T-helper 2 cell treated with Interferon-gamma antibody and Interleukin-4, amounts not matched to agents 100 ng/mL and 5 ng/mL, for 36 hours (primary cell): Measurements from ENCODE around the gene SYDE2. TPM values are rescaled to one million over a fixed set of nuclear protein-coding genes. Genes with fewer than 3 reads are reported as not detected.
"Not testable (repeated sequence)": the region's sequence is repeated elsewhere in the genome, so short reads cannot be mapped to it uniquely, and the experiment has no call there.

Source experiments
- intact Hi-C: fragments of 100-400 bp; cut with micrococcal nuclease; formaldehyde crosslinking; loops from one replicate; pipeline ENCODE4 v1.15.1; 2023
- total RNA-seq: library from RNA; stranded (reverse); gene quantifications from 2 replicates; pipeline ENCODE4 v1.2.3, GENCODE V29; 2022

Gene SYDE2
- total RNA-seq, 1 donor from 2014 or later = 2.0 TPM

DNA sequence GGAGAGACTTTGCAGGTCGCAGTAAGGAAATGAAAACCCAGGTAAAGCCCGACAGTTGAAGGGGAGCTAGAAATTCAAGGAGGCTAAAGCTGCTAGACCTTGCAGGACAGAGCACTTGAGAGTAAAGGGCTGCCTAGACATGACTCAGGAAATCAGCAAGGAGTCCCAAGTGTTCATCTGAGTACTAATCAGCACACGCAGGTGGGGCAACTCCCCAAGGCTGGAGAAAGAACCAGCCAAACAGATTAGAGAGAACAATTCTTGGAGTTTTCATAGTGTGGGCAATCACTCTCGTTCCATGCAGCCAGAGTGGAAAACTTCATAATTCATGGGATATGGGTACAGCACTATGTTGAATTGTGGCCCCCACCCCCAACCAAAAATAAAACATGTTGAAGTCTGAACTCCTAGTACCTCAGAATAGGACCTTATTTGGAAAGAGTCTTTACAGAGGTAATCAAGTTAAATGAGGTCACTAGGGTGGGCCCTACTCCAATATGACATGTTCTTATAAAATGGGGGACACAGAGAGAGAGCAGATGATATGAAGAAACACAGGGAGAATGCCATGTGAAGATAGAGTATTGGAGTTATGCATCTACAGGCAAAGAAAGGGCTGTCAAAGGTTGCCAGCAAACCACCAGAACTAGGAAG is 28.0 kb downstream of the SYDE2 start:
- intact Hi-C loops = no loop called here

- intact Hi-C loops = no loop called here
Observed at GRCh38 chr1:85171721-85172120, 29.1 kb downstream of the SYDE2 start.

DNA sequence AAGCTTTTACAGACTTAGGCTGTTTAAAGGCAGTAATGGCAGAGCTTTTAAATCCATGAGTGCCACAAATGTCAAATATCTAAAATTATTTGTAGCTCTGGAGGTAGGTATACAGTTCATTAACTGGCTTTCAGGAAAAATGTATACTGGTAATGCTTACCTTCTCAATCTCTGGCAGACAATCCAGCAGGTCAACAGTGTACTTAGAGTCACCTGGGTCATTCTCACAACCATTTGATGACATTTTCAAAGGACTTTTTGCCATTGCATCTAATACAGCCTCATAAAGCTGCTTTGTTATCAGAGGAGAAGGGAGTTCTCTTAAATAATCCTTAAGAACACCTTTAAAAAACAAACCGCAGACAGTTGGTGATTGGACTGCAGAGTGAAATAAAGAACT is 31.9 kb downstream of the SYDE2 start:
- intact Hi-C loops = no loop called here

- intact Hi-C loops = no loop called here
Observed at GRCh38 chr1:85166351-85166750, 34.5 kb downstream of the SYDE2 start.

- intact Hi-C loops = no loop called here
Observed at GRCh38 chr1:85158910-85159309, 41.9 kb downstream of the SYDE2 start.

DNA sequence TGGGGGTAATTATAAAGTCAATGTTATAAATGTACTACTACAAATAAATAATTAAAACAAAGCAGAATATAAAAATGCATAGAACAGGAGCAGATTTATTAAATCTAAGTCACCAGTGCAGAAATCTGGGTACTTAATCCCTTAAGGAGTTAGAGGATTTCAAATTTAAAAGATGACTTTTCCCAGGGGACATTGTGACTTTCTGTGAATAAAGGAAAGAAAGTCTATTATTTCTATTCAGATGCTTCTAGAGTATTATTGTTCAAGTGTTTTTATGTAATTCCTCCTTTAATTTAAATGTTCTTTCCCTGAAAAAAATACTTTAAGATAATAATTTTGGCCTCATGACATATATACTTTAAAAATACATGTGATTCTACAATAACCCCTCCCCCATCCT is 43.4 kb downstream of the SYDE2 start:
- intact Hi-C loops = no loop called here

DNA sequence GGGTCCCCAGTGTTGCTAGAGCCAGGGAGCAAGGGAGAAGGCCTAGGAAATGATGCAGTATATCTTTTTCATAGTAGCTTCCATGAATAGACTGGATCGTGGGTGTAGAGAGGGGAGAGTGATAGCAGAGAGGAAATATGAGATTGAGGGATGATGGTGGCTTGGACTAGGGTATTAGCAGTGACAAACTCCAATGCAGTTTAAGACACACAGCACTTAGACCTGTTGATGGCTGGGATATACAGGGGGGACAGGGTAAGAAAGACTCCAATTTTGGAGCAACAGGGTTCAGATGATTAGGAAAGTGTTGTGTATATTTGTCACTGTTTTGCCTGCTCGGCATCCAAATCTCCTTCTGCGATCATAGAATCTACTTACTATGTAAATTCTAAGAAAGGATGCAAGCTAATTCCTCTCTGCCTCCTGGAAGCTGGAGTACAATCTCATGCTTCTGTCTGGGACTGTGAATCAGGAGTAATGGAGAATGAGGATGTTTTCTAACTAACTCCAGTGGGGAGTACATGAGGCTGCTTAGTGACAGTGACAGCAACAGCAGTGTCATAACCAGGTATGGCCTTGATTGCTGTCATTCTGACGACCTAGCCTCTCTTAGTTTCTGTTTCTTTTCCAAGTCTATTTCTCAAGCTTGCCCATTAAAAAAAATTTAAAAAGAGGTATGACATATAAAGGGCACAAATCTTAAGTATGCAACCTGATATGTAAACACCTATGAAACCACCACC is 47.5 kb downstream of the SYDE2 start:
- intact Hi-C loops = no loop called here

- intact Hi-C loops = no loop called here
Observed at GRCh38 chr1:85151446-85151845, 49.4 kb downstream of the SYDE2 start.

DNA sequence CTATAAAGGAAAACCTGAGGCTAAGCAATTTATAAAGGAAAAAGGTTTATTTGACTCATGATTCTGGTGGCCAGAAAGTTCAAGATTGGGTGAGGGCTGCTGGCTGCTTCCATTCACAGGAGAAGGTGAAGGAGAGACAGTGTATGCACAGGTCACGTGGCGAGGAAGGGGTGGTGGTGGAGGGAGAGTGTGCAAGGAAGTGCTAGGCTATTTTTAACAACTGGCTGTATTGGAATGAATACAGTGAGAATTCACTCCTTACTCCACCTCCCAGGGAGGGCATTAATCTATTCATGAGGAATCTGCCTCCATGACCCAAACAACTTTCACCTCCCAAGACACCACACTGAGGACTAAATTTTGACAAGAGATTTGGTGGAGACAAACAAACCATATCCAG is 51.0 kb downstream of the SYDE2 start:
- intact Hi-C loops = loop anchor here (2.0 kb wide), 1 partner anchor 51 kb away; the partner anchor contains the start of gene SYDE2

DNA sequence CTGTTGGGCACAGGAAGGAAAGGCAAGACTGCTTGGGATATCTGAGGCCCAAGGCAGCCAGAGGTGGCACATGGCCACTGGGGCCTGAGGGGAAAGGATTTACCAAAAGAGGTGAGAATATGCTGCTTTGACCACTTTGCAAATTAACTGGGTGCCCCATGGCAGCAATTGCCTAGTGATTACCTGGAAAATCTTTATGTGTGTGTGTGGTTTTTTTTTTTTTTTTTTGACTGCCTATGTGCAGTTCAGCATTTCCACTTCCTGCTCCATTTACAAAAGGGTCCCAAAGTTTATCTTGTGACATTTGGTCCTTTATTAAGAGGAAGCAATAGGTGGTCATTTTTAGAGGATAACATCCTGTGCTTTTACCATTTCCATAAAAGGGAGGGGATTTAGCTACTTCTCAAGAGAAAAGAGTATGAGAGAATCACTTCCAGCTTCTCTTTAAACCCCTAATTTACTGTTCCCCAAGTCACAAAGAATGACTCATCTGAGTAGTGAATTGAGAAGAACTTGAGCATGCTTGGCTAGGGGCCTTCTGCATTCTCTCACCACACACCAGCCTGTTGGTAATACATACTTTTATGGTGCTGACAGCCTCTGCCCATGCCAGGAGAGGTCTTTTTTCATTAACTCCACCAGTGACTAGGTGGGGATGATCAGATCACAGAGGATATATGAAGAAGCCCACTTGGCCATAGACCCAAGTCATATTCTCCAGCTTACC is 52.1 kb downstream of the SYDE2 start:
- intact Hi-C loops = loop anchor here (2.0 kb wide), 1 partner anchor 52 kb away; the partner anchor contains the start of gene SYDE2

DNA sequence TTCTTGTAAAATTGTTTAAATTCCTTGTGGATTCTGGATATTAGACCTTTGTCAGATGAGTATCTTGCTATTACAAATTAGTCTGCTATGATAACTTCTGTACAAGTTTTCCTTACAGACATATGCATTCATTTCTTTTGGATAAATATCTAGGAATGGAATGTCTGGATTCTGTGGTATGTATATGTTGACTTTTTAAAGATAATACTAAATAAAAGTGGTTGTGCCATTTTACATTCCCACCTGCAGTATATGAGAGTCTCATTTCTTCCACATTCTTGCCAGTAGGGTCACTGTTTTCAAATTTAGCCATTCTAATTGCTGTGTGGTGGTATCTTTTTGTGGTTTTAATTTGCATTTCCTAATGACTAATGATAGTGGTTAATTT is 53.9 kb downstream of the SYDE2 start:
- intact Hi-C loops = no loop called here

DNA sequence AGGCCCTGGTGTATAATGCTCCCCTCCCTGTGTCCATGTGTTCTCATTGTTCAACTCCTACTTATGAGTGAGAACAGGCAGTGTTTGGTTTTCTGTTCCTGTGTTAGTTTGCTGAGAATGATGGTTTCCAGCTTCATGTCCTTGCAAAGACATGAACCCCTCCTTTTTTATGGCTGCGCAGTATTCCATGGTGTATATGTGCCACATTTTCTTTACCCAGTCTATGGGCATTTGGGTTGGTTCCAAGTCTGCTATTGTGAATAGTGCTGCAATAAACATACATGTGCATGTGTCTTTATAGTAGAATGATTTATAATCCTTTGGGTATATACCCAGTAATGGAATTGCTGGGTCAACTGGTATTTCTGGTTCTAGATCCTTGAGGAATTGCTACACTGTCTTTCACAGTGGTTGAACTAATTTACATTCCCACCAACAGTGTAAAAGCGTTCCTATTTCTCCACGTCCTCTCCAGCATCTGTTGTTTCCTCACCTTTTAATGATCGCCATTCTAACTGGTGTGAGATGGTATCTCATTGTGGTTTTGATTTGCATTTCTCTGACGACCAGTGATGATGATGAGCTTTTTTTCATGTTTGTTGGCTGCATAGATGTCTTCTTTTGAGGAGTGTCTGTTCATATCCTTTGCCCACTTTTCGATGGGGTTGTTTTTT is 54.4 kb downstream of the SYDE2 start:
- intact Hi-C loops = not testable (repeated sequence)

DNA sequence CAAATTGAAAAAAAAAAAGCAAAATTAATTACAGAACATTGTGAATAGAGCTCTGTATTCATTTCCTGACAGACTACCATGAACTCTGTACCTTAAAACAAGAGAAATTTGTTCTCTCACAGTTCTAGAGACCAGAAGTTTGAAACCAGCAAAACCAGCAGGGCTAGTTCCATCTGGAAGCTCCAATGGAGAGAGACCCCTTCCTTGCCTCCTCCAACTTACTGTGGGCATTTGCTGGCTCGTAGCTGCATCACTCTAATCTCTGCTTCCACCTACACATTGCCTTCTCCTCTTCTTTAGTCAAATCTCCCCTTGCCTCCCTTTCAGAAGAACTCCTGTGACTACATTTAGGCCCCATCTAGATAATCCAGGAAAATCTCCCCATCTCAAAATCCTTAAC is 56.5 kb downstream of the SYDE2 start:
- intact Hi-C loops = no loop called here

- intact Hi-C loops = no loop called here
Observed at GRCh38 chr1:85142753-85143152, 58.1 kb downstream of the SYDE2 start.

DNA sequence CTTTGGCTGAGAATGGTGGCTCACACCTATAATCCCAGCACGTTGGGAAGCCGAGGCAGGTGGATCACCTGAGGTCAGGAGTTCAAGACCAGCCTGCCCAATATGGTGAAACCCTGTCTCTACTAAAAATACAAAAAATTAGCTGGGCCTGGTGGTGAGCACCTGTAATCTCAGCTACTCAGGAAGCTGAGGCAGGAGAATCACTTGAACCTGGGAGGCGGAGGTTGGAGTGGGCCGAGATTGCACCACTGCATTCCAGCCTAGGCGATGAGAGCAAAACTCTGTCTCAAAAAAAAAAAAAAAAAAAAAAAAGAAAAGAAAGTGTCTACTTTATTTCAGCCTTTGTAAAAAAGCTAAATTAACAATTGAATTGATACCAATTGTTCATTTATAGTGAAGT is 62.4 kb downstream of the SYDE2 start:
- intact Hi-C loops = not testable (repeated sequence)

- intact Hi-C loops = no loop called here
Observed at GRCh38 chr1:85137660-85138059, 63.2 kb downstream of the SYDE2 start.

DNA sequence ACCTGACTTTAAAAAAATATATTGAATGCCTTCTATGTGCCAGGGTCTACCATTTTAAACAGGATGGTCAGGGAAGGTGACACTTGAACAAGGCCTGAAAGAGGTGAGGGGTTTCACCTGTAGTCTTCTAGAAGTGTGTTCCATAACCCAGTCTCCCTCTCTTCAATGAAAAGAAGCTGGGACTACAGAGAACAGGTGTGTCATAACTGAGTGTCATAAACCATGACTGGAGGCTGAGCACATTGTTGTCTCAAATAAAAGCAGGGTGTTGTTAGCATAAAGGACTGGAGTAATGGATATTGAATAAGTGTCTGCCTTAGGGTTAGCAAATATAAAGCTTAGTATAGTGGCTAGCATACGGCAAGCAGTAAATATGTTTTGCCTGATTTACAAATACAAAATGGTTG is 65.4 kb downstream of the SYDE2 start:
- intact Hi-C loops = no loop called here

DNA sequence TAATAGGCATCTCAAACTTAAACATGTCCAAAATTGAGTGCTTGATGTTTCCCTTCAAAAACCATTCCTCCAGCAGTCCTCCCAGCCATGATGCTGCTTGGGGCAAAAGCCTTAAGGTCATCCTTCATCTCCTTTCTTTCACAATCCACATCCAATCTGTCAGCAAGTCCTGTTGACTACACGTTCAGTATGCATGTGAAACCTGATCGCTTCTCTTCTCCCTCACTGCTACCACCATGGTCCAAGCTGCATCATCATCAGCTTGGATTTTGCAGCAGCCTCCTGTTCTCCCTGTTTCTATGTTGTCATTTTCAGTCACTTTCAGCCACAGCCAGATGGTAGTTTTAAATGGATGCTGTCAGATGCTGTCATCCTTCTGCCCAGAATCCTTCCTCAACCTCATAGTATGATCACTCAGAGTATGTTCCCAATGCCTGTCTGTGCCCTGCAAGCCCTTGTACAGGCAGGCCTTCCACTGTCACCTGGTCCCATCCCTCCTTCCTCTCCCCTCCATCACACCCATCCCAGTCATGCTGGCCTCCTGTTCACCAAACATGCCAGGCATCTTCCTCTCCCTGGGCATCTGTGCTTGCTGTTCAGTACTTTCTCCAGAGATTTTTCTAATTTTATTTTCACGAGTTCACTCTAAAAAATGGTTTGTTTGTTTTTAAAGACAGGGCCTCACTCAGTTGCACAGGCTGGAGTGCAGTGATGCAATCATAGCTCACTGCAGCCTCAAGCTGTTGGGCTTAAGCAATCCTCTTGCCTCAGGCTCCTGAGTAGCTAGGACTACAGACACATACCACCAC is 66.0 kb downstream of the SYDE2 start:
- intact Hi-C loops = no loop called here

DNA sequence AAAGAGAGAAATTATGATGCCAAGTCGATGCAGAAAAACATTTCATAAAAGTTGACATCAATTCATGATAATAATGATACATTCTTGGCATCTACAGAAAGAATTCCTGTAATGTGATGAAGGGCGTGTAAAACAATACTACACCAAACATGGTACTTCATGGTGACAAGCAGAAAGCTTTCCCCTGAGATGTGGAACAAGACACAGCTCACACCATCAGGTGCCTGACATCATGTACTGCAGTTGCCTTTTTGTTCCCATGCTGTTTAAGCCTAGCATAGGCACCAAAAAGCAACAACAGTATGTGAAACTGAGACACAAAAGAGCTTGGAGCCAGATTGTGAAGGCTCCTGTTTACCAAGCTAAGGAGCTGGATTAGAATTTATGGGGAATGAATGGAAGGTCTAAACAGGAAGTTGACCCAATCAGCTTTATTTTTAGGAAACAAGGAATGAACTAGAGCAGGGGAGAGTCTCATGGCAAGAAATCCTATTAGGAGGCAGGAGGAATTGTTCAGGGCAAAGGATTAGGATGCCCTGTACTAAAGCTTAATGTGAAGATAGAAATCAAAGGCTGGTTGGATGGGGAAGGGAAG is 67.2 kb downstream of the SYDE2 start:
- intact Hi-C loops = no loop called here

- intact Hi-C loops = no loop called here
Observed at GRCh38 chr1:85132078-85132720, 68.6 kb downstream of the SYDE2 start.
